NCI-H2029 (cell line): ENCODE results near the gene MAPK10.

Source experiments
- DNase-seq: peaks from one replicate; lab custom pipeline; 2025; lab: John Stamatoyannopoulos, UW

Gene MAPK10

DNA sequence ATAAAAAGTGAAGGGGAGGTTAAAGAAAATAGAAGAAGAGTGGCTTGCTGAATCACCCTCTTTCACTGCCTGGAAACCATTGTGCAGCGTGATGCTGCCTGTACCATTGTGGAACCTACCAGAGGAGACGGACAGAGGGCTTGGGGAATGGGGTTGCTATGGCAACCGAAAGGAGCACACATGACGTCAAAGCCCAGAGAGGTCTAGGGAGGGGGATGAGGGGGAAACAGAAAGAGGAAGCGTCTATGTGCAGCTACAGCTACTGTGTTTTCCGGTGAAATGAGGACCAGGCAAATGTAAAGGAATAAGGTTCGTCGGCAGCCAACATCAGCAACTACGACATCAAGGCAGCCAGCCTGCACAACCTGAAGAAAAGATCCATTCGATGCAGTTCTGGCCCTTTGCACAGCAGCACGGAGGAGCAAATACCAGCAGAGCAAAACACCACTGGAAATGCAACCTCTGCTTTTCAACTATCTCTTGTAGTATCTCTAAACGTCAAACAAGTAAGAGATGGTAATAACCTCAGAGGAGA, at the start of gene MAPK10:
Gene MAPK10, minus strand, starts transcription at position 110 of the 535 bp plus-strand sequence.
- DNase-seq: peak; percentile 96

DNA sequence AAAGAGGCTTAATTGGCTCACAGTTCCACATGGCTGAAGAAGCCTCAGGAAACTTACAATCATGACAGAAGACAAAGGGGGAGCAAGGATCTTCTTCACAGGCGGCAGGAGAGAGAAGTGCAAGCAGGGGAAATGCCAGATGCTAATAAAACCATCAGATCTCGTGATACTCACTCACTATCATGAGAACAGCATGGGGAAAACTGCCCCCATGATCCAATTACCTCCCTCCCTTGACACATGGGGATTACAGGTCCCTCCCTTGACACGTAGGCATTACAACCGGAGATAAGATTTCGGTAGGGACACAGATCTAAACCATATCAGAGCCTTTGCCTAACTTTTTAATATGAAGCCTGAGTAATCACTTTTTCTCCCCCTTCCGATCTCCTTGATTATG, 43.7 kb upstream of the MAPK10 start:
- no peak for DNase-seq

DNA sequence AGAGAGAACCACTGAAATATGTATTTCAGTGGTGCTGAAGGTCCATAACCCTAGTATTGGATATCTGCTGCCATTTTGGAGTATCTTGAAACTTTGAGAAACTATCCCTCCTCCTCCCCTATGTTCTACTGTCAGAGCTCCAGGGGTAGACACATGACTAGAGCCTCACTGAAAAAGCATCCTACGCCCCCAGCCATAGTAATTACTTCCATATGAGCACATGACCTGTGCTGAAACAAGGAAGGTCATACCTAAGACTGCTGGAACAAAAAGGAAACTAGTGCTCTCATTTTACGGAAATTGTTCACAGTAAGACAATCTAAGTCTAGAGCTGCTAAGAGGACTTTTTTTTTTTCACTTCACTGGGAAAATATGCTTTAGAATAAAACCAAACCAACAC, 42.0 kb upstream of the MAPK10 start:
- DNase-seq: no peak

DNA sequence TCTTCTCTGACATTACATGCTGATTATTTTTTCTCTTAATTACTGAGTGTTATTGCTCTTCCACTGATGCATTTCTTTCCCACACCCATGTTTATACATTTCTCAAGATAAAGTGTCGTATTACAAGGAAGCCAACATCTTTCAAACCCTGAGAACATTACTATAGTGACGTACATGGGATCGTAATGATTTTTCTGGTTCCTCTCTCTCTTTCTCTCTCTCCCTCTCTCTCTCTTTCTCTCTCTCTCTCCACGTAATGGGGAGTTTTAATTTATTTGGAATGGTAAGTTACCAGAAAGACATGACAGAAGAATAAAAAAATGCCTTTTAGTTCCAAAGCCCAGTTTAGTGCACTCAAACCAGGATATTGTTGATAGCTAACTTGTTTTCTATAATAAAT, 40.4 kb upstream of the MAPK10 start:
- no peak for DNase-seq

DNA sequence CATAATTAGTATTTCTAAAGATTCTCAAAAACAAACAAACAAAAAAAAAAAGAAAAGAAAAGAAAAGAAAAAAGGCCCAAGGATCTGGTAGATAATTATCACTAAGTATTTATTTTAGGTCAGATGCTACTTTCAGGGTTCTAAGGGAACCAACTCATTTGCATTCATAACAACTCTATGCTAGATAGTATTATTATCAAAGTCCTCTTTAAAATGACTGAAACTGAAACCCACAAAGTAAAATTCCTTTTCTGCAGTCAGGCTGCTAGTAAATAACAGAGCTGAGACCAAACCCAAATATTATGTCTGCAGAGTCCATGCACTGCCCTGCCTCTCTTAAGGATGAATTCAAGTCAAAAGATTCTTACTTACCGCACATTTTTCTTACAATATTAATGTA, 38.3 kb upstream of the MAPK10 start:
- DNase-seq: no peak

DNA sequence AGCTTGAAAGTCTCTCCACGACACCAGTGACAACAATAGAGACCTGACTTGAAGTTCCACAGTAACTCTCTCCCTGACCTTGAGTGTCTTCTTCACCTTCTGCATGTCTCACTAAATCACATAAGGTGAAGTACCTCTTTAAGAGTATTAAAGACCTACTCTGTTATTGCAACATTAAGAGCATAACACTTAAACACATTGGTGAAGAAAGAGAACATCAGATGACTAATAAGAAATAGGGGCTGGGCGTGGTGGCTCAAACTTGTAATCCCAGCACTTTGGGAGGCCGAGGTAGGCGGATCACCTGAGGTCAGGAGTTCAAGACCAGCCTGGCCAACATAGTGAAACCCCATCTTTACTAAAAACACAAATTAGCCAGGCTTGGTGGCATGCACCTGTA, 33.9 kb upstream of the MAPK10 start:
- DNase-seq: no peak

DNA sequence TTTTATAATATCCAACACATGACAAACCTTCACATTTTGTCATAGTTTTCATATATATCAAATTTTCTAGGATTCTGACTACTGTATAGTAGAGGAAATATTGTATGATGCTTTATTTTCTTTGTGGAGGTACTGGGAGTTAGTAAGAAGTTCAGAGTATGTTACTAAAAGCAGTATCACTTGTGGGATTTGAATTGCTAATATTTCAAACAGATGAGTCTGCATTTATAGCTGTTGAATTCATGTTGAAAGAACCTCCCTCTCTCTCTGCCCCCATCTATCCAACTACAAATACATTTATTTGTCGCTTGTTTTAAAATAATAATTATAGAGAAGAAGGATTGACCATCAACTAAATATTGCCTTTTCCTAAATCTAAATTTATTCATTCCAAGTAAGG, 29.8 kb upstream of the MAPK10 start:
- no peak for DNase-seq

DNA sequence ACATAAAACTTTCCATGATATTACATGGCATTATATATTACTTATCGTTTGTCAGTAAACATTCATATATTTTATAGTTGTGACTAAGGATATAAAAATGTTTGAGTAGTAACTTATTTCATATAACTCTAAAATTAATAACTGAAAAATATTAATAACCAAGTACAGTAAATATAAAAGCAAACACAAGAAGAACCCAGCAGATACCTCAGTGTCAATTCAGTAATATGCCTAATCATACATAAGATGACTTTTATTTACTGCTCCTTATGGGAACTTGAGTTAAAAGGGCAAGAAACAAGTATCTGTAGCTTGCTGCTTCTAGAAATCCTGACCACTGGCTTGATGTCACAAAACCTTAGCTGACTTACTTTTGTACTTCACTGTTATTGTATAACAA, 28.4 kb upstream of the MAPK10 start:
- no peak for DNase-seq

DNA sequence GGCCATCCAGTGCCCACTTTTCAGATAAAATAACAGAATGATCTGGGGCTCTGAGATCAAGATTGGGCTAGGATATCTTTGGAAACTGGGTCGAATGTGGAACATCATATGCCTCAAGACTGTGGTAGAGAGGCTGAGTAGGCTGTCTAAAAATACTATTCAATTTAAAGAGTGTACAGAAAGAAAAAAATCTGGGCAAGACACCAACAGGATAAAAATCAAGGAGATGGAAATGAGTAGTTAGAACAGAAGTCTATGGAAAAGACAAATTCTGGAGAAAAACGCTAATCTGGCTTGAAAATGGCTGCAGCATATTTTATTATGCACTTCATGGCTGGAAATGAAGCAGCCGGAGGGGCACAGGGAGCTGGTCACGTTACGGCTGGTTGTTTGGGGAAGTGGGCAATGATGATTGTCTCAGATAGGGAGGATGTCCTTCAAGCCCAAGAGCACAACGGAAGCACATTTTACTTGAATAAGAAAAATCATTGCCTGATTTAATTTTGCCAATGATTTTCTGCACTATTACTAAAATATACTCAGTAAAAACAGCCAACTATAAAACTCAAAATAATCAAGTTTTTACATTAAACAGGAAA, 27.1 kb upstream of the MAPK10 start:
- DNase-seq: no peak

DNA sequence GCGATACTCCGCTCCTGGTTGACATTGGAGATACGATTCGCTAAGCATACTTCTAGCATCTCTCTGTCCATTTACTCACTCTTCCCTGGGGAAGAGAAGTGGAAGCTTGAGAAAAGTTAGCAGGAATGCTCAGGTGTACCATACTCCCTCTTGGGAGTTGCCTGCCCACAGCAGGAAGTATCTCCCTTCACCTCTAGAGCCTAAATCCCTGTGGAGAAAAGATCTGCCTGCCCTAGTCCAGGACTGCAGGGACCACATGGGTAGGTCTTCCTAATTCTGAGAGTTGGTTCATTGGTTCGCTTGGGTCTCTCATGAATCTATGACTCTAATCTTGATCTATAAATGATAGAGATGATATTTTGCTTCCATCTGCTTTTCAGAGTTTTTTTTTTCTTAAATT, 26.3 kb upstream of the MAPK10 start:
- no peak for DNase-seq

DNA sequence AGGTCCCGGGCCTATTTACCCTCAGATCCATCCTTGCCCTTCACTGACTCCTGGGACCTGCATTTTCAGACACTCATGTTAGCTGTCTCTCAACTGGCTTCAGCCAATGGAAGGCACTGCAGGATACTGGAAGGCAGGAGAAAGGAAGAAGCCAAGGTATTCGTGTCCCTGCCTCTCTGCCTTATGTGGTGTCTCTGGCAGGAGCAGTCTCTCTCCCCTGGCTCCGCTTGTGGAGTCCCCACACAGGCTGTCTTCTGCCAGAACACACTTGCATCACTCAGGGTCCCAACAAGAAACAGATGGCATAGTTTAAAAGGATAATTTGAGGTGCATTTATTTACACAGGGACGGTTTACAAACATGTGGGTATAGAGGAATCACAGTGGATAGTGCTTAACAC, 21.6 kb upstream of the MAPK10 start:
- no peak for DNase-seq

DNA sequence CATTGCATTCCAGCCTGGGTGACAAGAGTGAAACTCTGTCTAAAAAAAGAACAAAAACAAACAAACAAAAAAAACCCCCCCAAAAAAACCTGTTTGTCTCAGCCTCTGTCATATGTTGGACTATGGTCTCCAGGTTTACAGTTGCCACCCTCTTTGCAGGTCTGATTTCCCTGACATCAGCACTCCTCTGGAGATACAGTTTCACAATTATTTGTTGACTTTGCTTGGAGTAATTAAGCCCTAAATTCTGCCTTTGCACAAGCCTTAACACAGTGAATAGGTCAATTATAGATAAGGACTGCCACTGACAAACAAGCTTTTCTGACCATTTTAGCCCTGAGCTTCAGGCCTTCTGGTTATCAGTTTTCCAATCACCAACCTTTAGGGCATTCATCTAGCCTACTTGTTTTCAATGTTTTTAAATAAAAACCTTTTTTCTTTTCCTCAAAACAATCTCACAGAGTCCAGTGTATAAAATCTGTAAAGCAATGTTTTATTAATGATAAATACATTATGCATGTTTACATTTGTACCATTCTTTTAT, 20.4 kb upstream of the MAPK10 start:
- DNase-seq: peak; percentile 49

DNA sequence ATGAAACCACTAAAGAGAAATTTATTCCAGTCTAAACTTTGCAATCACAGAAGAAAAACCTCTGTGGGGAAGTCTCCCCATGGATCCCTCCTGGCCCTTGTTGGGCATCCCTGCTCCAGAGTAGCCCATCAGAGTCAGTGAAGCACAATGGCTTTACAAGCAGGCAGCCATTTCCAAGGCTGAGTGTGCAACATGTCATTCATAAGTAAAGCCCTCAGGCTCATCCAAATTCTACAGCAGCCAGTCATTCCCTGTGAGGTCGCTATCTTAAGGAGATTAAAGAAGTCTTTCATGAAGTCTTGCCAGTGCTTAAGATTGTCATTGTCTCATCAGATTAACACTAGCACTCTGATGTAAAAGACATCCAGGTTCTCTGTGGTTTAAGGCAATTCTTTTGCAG, 17.0 kb upstream of the MAPK10 start:
- DNase-seq: no peak

DNA sequence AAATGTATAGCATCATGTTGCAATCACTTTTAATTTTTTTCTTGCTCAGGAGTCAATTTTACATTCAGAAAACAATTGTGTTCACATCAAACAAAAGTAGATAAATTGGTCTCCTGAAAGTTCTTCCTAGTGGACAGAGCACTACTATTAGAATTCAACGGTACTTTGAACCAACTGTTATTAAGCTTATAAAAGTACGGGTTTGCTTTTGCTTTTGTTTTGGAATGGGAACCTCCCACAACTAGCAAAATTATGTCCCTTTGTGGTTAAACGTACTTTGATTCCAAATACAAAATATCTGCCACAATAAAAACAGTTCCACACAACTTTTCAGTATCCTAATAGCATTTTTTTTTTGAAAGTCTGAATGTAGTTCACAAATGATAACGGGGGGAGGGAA, 8.6 kb upstream of the MAPK10 start:
- DNase-seq: no peak

DNA sequence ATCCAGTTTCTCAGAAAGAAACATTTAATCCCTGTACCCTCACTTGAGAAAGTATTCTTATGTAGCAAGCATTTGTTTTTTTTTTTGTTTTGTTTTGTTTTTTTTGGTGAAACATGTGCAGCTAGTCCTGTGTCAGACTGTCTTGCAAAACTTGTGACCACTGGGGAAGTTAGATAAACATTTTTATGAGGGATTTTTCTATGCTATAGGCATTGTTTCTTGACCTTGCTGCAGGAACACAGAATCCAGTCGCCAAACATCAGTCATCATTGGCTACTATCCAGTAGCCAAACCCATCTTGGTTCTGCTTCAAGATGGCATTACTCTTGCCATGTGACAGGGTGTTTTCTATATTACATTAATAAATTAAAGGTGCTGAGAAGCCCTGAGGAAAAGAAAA, 7.7 kb upstream of the MAPK10 start:
- no peak for DNase-seq

DNA sequence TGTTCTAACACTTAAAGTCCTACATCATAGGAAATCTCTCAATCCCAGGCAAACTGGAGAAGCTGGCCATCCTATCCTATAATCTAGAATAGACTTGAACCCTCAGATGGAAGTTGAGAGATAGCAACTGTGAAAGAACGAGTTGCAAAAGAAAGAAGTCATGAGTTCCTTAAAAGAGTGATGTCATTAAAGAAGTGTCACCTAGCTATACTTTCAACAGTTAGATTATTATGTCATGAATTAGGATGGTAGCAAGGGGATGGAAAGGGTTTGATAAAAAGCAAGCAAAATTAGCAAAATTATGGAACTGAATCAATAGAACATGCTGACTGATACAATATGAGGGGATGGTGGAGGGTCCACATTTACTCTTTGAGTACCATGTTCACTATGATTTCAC, 7.1 kb upstream of the MAPK10 start:
- DNase-seq: no peak

DNA sequence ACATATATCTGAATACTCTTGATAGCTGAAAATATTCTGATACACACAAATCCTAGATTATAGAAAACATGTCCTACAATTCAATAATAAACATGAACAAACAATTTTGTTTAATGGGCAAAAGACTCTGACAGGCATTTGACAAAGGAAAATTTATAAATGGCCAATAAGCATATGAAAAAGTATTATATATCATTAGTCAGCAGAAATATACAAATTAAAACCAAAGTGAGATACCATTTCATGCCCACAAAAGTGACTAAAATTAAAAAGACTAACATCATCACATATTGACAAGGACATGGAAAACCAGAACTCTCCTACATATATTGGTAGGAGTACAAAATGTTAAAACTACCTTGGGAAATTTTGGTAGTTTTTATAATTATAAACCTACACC, 2.7 kb upstream of the MAPK10 start:
- no peak for DNase-seq

DNA sequence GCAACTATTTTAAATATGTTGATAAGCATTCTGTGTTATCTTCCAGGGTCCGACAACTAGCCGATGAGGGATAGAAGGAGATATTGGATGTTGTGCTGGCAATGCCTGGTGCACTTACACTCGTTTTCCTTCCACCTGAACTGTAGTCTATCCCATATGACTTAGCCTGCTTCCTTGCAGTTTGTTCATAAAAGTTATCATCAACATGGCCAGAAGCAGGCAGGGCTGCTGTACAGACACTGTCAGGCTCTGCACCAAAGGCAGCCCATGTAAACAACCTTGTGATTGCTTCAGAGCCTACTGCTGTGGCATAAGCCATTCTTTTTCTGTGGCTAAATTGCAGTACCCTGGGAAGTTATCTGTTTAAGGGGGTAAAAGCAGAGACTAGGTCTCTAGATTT, 1.6 kb downstream of the MAPK10 start:
- peak; percentile 29 for DNase-seq

DNA sequence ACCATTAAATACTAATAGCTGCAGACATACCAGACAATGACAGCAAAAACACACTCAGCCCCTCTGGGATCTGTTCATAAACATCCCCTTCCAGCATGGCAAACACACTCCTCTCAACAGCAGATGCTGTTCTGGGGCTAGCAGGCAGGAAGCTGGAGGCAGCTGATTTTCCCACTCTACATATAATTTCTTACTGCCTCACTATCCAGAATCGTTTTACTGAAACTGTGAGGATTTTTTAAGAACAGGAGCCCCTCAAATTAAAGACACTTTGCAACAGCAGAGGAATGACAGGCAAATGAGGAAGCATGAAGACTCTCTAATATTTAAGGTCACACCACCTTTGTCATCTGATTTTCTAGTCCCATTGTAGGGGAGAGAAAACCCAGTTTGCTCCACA, 2.2 kb downstream of the MAPK10 start:
- DNase-seq: peak; percentile 17

DNA sequence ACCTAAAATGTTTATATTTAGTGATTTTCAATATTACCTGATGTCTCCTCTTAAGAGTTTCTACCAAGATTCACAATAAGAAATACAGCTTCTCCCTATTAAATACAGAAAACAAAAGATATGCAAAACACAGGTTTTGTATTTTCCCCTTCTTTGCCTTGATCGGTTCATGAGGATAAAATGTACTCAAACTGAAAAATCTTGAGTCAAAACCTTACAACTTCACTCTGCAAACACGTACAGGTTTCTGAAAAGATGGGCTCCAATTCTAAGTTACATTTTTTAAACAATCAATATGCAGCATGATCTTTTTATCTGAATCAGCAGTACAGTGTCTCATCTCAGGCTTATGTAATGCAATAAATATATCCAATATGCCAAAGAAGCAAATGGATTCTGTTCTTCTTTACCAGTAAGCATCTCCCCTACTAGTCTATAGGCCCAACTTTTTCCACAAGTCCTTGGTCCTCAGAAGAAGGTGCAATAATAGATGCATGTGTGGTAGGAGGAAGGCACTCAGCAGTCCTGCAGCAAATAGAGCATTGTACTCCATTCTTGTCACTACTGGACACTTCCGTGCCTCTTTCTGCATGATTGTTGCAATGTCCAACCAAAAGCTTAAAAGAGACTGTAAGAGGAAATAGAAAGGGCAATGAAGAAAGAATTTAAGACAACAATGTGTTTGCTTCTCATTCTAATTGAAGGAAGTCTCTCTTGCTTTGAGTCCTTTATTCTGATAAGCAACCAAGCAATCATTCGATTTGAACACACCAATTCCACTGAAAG, 3.2 kb downstream of the MAPK10 start:
- no peak for DNase-seq

DNA sequence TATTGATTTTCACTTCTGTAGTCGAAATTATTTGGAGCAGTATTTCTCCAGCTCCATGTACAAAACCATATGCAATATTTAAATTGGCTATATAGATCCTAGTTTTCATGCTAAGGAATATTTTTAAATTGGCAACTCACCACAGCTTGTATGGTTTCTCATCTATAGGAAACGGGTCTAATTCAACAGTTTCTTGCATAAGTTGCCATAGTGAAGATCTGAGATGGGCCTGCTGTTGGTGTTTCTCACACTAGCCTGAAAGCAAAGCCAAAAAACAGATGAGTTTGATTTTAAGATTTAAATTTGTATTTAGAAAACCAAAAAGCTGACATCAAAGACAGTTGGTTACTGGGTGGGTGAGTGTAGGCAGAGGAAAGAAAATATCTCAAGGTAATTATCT, 5.5 kb downstream of the MAPK10 start:
- no peak for DNase-seq

DNA sequence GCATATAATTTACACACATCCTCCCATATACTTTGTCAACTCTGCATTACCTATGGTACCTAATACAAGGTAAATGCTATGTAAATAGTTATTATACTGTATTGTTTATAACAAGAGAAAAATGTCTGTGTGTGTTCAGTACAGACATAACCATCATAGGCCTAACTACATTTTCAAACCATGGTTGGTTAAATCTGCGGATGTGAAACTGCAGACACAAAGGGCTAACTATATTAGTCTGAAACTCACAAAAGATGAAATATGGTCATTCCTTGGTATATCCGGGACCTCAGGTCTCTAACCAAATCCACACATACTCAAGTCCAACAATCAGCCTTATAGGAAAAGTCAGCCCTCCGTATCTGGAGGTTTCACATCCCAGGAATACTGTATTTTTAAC, 13.5 kb downstream of the MAPK10 start:
- DNase-seq: no peak

DNA sequence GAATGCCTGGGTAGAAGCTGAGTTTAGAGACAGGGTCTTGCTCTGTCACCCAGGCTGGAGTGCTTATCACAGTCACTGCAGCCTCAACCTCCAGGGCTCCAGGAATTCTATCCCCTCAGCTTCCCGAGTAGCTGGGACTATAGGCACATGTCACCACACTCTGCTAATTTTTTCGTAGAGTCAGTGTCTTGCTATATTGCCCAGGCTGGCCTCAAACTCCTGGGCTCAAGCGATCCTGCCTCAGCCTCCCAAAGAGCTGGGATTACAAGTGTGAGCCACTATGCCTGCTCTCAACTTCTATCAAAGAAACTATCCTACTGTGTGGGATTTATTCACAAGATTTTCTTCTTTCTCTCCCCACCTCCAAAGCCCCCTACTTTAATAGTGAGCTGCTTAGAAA, 15.7 kb downstream of the MAPK10 start:
- no peak for DNase-seq

DNA sequence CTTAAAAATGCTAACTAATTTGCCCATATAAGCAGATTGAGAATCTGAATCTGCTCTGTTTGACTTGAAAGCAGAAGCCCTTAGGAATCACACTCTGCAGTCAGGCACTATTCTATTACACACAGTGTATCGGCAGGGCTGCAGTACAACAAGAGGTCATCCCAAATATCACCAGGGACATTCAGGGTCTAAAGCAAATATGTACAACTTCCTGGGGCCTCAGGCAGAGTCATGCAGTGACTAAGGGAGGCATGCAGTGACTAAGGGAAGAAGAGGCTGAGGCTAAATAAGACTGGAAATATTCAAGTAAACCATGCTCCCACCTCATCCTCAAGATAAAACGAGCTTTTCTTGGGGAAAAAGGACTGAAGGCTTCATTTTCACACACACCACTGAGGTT, 20.9 kb downstream of the MAPK10 start:
- DNase-seq: no peak
